Measurements from ENCODE around the gene PLCH2.
A peak's percentile ranks its signal among the peaks of the same experiment; 100 is the strongest.

PLCH2 gene

DNA sequence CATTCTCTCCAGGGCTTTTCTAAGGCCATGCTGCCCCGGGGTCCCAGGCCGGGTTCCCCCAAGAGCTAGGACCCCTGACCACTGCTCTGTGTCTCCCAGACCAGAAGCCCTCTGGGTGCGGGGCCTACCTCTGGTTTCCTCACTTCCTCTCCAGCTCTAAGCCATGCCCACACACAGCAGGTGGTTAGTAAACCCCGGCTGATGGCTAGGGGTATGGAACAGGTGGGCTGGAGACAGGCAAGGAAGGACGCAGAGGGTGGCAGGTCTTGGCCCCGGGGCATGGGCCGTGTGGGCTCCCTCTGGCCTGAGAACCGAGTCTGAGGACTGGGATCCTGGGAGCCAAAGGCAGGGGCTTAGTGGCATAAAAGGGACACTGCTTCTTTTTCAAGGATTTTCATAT is 15.9 kb upstream of the PLCH2 start:
- no peak for DNase-seq (ENCODE audit: low spot score)

DNA sequence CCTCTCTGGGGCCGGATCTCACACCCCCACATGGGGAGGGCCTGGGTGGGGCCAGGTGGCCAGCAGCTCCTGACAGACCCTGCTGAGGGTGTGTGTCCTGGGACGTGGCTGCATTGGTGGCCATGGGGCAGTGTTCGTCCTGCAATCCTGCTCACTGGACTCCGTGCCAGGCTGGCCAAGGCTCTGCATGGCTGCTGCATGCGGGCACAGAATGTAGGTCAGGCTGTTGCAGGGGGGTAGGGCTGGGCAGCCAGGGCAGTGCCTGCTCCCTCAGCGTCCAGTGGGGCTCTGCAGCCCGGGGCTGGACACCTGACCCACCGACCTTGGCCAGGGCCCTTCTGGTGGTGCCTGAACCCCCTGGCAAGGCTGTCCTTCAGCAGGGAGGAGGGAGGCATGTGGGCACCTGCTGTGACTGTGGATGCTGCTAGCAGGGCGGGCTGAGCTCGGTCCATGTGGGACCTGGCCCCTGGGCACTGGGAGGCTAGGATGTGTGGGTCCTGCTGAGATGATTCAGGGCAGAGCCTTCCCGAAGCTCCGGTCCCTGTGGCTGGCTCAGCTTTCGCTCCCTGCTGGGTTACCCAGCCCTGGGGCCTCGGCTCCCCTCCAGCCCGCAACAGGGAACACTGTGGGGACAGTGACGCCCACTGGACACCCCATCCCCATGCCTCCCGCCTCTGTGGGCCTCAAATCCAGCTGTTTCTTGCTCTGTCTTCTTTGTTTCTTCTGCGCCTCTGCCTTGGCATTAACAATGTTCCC is 14.9 kb upstream of the PLCH2 start:
- no peak for DNase-seq (ENCODE audit: low spot score)

- DNase-seq (ENCODE audit: low spot score): no peak
Observed at GRCh38 chr1:2462819-2463218, 13.3 kb upstream of the PLCH2 start.

- DNase-seq (ENCODE audit: low spot score): no peak
Observed at GRCh38 chr1:2463396-2463795, 12.7 kb upstream of the PLCH2 start.

GRCh38 chr1:2465371-2466269 is 10.5 kb upstream of the PLCH2 start:
- no peak for DNase-seq (ENCODE audit: low spot score)

GRCh38 chr1:2466270-2466665 is 9.8 kb upstream of the PLCH2 start:
- DNase-seq (ENCODE audit: low spot score): no peak

GRCh38 chr1:2466958-2467554 is 9.0 kb upstream of the PLCH2 start:
- DNase-seq (ENCODE audit: low spot score): no peak

GRCh38 chr1:2468041-2468472 is 8.0 kb upstream of the PLCH2 start:
- peak; percentile 59 for DNase-seq (ENCODE audit: low spot score)

DNA sequence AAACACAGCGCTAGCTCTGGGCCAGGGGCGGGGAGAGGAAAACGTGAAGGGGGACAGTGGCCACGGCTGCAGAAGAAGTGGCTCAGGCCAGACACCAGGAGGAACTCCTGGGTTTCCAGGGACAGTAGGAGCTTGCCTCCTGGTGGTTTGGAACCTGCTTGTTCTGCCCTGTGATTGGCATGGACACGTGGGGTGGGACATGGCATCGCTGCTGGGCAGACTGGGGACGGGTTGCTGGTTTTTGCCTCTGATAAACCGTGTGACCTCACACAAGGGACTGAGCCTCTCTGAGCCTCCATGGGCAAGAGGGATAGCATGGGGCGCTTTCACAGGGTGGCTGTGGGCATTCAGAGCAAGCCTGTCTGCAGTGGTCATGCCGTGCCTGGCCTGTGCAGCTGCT is 7.5 kb upstream of the PLCH2 start:
- no peak for DNase-seq (ENCODE audit: low spot score)

GRCh38 chr1:2469103-2469940 is 6.8 kb upstream of the PLCH2 start:
- DNase-seq (ENCODE audit: low spot score): no peak

DNA sequence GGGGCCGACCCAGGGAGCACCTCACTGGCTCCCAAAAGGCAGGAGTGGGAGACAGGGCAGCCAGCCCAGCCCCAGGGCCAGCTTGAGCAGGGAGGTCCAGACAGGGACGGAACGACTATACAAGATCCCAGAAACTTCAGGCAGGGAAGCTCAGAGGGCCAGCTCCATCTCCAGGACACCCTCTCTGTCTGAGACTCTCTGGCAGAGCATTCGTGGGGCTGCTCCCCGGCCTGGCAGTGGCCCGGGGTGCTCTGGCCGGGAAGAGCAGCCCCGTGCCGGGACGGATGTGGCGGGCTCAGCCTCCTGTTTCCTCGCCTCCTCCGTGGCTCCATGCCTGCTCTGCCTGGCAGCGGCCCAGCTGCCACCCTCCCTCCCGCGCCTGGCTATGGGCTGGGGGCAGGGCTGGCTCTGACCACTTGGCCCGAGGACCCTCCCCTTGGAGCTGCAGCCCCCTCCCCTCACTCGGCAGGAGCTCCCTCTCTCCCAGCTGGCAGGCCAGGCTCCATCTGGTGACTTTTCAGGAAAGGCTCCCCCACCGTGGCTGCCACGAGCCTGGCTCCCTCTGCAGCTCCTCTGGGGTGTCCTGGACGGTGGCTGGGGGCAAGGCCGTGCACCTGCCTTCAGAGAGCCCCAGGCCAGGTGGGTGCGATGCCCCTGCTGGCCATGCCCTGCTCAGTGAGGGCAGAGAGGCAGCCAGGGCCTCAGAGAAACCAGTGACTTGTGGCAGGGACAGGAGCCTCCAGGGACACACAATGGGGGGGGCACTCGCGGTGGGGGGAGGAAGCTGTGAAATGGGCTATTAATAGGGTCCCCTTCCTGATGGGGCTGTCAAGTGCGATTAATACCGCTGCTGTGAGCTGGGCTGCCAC is 5.6 kb upstream of the PLCH2 start:
- no peak for DNase-seq (ENCODE audit: low spot score)

DNA sequence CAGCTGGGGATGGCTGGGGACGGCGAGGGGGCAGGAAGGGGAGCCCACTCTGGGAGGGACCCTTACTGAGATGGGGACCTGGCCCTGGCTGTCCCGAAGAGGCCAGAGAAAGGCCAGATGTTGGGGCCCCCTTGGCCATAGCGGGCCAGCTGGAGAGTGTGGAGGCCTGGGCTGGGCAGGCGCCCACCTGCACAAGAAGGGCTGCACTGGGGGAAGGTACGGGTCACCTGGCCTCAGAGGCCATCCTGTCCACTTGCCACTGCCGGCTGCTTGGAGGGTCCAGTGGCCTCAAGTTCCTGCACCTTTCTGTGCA is 5.0 kb upstream of the PLCH2 start:
- no peak for DNase-seq (ENCODE audit: low spot score)

- DNase-seq (ENCODE audit: low spot score): no peak
Observed at GRCh38 chr1:2471587-2472001, 4.5 kb upstream of the PLCH2 start.

DNA sequence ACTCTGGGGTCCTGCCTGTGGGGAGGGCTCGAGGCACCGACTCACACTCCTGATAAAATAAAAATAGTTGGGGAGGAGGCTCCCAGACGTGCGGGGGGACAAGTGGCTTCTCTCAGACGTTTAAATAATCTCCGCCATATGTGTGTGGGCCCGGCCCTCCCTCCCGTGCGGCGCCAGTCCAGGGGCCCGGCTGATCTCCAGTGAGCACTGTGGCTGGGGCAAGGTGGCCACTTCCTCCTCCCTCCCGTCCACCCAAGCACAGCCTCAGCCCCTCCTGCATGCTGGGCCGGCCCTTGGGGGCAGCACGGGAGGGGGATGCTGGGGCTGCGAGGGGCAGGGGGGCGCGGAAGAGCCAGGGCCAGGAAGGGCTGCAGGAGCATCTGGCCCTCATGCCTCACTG is 4.0 kb upstream of the PLCH2 start:
- DNase-seq (ENCODE audit: low spot score): no peak

DNA sequence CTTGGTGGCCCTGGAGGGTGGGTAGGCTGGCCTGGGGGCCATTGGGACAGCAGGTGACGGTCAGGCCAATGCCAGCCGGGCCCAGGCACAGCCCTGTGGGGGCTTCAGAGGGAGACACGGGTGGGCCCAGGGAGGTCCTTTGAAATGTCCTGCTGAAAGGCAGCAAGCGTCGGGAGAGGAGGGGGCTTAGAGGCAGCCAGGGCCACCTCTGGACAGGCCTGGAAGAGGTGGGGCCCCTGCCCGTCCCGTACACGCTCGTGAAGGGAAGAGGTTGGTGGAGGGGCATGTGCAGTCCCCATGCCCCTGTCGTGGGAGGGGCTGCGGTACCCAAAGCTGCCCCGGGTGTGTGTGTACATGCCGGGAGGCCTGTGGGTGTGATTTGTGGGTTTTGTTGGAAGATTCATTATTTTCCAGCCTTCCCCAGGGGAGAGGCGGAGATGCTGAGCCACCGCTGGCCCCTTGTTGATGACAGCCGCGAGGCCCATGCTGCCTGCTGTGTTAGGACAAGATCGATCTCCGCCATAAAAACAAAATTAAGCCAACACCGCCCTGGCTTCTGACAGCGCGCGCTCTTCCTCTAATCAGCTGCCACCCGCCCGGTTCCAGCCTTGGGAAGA is 3.4 kb upstream of the PLCH2 start:
- no peak for DNase-seq (ENCODE audit: low spot score)

DNA sequence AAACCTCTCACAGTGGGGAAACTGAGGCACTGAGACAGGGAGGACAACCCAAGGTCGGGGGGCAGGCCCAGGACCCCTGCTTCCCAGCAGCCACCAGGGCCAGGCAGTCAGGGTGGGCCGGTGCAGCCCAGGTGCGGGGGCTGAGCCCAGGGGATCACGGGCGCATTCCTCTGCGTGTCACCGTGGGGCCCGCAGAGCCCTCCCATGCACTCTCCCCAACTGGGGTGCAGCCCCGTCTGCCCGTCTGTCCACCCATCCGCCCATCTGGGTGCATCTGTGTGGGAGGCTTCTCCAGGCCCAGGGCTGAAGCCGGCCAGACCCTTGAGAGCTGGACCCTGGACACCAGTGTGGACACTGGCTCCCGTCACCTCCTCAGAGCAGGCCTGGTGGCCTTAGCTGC is 2.9 kb upstream of the PLCH2 start:
- no peak for DNase-seq (ENCODE audit: low spot score)

DNA sequence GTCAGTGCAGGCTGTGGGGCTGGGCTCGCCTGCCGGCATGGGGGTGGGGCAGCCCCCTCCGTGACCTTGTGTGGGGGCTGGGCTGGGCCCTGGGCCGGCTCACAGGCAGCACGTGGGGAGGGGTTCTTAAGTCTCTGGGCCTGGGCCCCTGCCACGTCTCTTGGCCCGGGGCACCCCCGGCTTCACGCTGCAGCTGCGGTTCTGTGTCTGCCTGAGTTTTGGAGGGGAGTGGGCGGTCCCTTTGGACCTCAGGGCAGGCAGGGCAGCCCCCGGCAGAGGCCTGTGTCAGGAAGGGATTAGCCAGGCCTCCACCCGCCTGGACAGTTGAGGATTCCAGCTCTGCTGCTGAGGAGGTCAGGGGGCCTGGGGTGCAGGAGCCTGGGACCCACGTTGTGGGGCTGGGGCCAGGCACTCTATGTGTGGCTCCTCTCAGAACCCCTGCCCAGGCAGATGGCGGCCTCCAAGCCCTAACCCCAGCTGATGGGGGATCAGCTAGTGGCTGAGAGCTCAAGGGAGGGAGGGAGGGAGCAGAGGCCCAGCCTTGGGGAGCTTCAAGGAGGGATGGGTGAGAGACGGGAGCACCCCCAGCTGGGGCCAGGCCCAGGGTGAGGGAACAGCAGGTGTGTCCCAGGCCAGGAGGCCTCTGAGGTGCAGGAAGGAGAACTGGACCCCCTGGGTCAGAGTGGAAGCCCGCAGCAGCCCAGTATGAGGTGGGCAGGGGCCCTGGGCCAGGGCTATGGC is 1.8 kb upstream of the PLCH2 start:
- no peak for DNase-seq (ENCODE audit: low spot score)

DNA sequence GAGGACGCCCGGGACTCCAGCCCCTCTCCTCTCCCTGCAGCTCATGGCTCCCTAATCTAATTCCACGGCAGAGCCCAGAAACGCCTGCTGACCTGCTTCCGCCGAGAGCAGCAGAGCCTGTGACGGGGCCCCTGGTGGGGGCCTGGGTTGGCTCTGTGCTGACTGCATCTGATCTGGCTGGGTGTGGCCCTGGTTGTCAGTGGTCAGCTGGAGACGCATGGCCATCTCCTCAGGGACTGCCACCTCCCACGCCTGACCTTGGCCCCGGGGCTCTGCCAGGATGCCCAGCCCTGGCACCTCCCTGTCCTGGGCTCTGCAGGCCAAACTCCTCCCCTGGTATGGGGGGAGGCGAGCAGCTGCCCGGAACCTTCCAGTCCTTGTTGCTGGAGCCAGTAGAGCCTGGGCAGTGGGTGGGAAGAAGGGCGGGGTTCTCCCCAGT is 1.1 kb upstream of the PLCH2 start:
- DNase-seq (ENCODE audit: low spot score): no peak

DNA sequence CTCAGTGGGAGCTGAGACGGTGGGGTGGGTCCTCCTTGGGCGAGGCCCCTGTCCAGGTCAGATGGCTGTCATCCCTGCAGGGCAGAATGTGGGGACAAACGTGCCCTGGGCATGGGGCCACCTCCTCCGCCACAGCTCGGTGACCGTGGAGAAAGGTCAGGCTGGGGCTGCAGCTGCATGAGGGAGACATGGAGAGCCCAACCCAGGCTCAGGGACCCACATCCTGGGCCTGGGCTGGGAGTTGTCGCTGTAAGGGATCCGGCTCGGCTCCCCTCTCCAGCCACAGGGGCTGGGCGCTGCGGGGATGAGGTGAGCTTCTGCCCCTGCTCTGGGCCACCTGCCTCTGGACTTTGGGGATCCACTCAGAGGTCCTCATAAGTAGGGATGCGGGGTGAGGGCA is 518 bp upstream of the PLCH2 start:
- no peak for DNase-seq (ENCODE audit: low spot score)

DNA sequence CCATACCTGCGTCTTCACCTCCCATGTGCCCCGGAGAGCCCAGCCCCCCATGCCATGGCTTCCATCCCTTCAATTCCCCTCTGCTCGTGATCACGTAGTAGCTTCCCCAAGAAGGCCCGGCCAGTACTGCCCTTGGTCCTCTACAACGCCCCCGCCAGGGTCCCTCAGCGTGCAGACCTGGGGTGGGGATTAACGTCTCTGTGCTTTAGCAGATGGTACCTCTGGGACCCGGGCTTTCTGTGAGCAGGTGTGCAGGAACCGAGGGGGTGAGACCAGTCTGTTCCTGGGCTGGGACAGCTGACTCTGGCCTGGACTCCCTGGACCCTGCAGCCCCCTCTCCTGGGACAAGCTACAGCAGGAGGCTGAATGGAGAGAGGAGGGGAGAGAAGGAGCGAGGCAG is 1.2 kb downstream of the PLCH2 start:
- no peak for DNase-seq (ENCODE audit: low spot score)
